Ectodermal cell (in vitro differentiated cells): ENCODE results near the gene PRKG1.

Source experiments
- H3K27ac ChIP-seq: 2 replicates; pipeline ENCODE4 v1.7.0; 2013; ENCODE audit warnings: mild to moderate bottlenecking, low read depth, low read length; ENCODE audit not compliant: insufficient read depth, poor library complexity, severe bottlenecking
- H3K27me3 ChIP-seq: 2 replicates; pipeline ENCODE4 v1.7.0; 2013; ENCODE audit warnings: mild to moderate bottlenecking, low read length; ENCODE audit not compliant: insufficient read depth, control insufficient read depth, poor library complexity, severe bottlenecking
- H3K36me3 ChIP-seq: one replicate; pipeline ENCODE4 v1.7.0; 2013; ENCODE audit warnings: low read length; ENCODE audit not compliant: control insufficient read depth, insufficient read depth
- H3K4me1 ChIP-seq: one replicate; pipeline ENCODE4 v1.7.0; 2013; ENCODE audit warnings: low read length; ENCODE audit not compliant: control insufficient read depth, insufficient read depth
- H3K4me3 ChIP-seq: 2 replicates; pipeline ENCODE4 v1.7.0; 2013; ENCODE audit warnings: low read depth, low read length, control low read depth; ENCODE audit not compliant: insufficient read depth
- H3K9me3 ChIP-seq: 2 replicates; pipeline ENCODE4 v1.7.0; 2013; ENCODE audit warnings: mild to moderate bottlenecking, low read length, moderate library complexity; ENCODE audit not compliant: control insufficient read depth
- WGBS, 2 experiments: methylation state at CpG; one replicate each; pipeline ENCODE4 v1.1.7; 2013; ENCODE audit warnings: missing lambda C conversion rate in 2 of 2; 5-methylcytosine and 5-hydroxymethylcytosine counted together

PRKG1 gene

GRCh38 chr10:51765284-51765971 is 691.1 kb downstream of the PRKG1 start:
- H3K27me3 ChIP-seq = no peaks in the 10 kb centered on the region
- no peaks in the 10 kb centered on the region for H3K36me3 ChIP-seq
- H3K9me3 ChIP-seq = no peaks in the 10 kb centered on the region
- no peak overlapping the region for H3K27ac ChIP-seq
- no peaks in the 10 kb centered on the region for H3K4me1 ChIP-seq
- WGBS, 2 experiments = 84 to 91% methylated on average over 1 of the region's 1 CpG
- no peak overlapping the region for H3K4me3 ChIP-seq

DNA sequence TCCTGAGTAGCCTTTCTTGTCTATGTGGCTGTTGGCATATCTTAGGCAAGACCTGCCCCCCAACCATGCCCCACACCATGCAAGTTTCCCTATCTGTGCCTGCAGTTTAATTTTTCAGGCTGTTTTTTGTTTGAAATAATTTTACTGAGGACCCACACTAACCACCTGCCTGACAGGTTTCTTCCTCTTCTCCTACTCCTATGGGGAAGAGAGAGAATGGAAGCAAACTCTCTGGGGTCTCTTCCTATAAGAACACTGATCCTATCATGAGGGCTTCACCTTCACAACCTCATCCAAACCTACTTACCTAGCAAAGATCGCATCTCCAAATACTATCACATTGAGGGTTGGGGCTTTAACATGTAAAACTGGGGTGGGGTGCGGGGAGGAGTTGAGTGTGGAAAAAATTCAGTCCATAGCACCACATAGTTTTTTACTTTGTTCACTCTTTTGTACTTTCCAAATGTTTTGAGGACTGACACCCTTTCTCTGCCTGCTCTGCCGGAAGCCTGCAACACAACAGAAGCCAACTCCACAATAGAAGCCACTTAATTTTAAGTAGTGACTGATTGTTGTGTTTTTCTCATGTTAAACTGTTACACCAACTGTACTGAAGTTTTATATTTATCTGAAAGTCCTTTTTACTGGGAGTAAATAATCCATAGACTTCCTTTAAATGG is 692.3 kb downstream of the PRKG1 start:
- Histone ChIP-seq H3K4me1 (no peaks in the 10 kb centered on the region), H3K27ac (no peak overlapping the region), H3K9me3 (no peaks in the 10 kb centered on the region), H3K36me3 (no peaks in the 10 kb centered on the region), H3K27me3 (no peaks in the 10 kb centered on the region), H3K4me3 (no peak overlapping the region)
- WGBS, 2 experiments = 95% methylated on average over 3 of the region's 3 CpGs; no CpG with 5 or more reads in 1 of the 2 experiments

DNA sequence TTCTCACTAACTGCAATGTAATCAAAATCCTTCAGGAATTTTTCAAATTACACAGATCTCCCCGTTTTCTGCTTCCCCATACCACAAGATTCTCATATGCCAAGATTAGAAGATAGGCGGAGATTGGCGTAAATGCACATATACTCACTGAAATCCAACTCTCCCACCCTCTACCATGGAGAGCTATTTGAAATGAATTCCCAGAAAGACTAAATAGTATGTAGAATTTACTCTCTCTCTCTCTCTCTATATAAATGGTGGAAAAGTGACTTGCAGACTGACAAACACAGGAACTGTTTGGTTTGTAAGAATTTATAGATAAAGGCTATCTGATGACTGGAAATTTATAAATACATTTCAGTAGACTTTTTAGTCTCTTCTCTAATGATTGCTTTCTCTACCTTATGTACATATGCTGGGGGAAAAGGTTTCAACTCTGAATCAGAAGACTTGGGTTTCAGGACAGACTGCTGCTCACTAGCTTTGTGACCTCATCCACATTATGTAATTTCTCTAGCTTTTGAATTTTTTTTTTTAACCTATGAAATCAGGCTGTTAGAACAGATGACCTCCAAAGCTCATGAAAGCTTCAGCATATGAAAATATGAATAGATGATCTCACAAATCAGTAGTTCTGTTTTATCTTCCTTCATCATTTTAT is 692.9 kb downstream of the PRKG1 start:
- 92 to 97% methylated on average over 3 of the region's 3 CpGs for WGBS, 2 experiments
- no peak overlapping the region for H3K4me3 ChIP-seq
- H3K27ac ChIP-seq = no peak overlapping the region
- no peaks in the 10 kb centered on the region for H3K4me1 ChIP-seq
- no peaks in the 10 kb centered on the region for H3K36me3 ChIP-seq
- no peaks in the 10 kb centered on the region for H3K9me3 ChIP-seq
- H3K27me3 ChIP-seq = no peaks in the 10 kb centered on the region

DNA sequence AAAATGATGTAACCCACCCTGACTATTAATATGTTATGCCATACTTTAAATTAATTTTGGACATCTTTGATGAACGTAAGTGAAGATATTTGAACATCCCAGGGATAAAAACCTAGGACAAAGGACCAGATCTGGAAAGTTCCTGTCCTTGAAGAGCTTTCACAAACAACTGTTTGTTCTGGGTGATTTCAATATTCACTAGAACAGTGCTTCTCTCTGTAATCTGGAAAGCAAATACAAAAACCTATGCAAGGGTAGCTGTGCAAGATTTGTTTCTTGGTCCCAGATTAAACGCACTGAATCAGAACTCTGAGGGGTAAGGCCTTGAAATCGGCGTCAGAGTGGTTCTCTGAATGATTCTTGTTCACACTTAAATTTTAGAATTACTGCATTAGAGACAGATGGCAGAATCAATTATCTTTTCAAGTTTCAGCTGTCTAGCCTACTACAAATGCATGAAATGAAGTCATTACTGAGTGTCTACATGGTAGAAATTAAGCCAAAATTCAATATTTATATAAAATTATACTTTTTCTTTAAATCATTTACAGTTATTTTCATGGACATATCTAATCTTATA is 694.7 kb downstream of the PRKG1 start:
- no peak overlapping the region for H3K27ac ChIP-seq

DNA sequence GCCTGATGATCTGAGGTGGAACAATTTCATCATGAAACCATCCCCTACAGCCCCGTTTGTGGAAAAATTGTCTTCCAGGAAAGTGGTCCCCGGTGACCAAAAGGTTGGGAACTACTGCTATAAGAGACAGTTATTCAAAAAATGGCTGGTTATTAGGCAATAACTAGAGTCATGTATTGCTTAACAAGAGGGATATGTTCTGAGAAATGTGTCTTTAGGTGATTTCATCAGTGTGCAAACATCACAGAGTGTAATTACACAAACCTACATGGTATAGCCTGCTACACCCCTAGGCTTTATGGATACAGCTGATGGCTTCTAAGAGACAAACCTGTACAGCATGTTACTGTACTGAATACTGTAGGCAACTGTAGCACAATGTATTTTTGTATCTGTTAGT is 696.4 kb downstream of the PRKG1 start:
- Histone ChIP-seq H3K27me3 (no peaks in the 10 kb centered on the region), H3K4me3 (no peak overlapping the region), H3K27ac (no peak overlapping the region), H3K9me3 (no peaks in the 10 kb centered on the region), H3K36me3 (no peaks in the 10 kb centered on the region), H3K4me1 (no peaks in the 10 kb centered on the region)
- WGBS, 2 experiments = 95 to 98% methylated on average over 2 of the region's 2 CpGs

More for the DNA sequence above, 694.7 kb downstream of the PRKG1 start:
- Histone ChIP-seq H3K4me1 (no peaks in the 10 kb centered on the region), H3K27me3 (no peaks in the 10 kb centered on the region), H3K4me3 (no peak overlapping the region), H3K36me3 (no peaks in the 10 kb centered on the region), H3K9me3 (no peaks in the 10 kb centered on the region)
- 93 to 94% methylated on average over 4 of the region's 4 CpGs for WGBS, 2 experiments

- H3K27me3 ChIP-seq = no peaks in the 10 kb centered on the region
- no peaks in the 10 kb centered on the region for H3K4me1 ChIP-seq
- no peak overlapping the region for H3K27ac ChIP-seq
- H3K9me3 ChIP-seq = no peaks in the 10 kb centered on the region
- no peaks in the 10 kb centered on the region for H3K36me3 ChIP-seq
- no peak overlapping the region for H3K4me3 ChIP-seq
- 90% methylated on average over 2 of the region's 2 CpGs; no CpG with 5 or more reads in 1 of the 2 experiments for WGBS, 2 experiments
These were observed 698.1 kb downstream of the PRKG1 start for GRCh38 chr10:51772387-51772786.

DNA sequence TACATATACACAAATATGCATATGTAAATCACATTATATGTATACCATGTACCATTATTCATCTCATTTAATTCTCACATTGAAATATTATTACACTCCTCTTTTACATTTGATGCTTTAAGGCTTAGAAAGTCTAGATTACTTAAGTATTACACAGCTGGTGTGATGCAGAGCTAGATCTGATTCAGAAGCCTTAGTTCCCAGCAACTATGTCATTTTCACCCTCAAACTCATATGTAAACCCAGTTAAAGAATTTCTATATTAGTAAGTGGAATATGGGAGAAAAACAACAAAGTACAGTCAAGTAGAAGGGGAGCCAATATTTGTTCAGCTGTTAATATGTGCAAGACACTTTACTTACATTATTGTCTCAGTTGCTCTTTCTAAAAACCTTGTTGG is 699.4 kb downstream of the PRKG1 start:
- H3K27ac ChIP-seq = no peak overlapping the region
- no peaks in the 10 kb centered on the region for H3K36me3 ChIP-seq
- H3K9me3 ChIP-seq = no peaks in the 10 kb centered on the region
- H3K4me3 ChIP-seq = no peak overlapping the region
- no peaks in the 10 kb centered on the region for H3K4me1 ChIP-seq
- no peaks in the 10 kb centered on the region for H3K27me3 ChIP-seq

DNA sequence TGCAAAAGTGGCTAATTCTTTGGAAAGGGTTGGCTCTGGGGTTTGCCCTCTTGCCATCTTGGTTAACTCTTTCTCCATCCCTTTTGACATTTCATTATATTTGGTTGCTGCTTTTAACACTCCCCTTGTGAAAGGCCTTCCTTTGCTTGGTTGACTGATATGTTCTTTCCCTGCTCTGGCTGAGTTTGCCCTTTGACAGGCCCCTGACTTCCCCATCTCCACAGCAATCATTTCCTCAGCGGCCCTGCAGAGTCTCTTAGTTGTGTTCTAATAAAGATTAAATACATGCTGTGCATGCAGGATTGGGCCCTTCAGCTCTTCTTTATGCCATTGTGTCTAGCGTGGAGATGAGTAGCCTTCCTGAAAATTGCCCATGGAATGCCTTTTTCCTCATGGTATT is 709.7 kb downstream of the PRKG1 start:
- H3K4me1 ChIP-seq = peaks cover 9% of the 10 kb centered on the region
- no peaks in the 10 kb centered on the region for H3K36me3 ChIP-seq
- no peak overlapping the region for H3K4me3 ChIP-seq
- WGBS, 2 experiments = 76% methylated on average over 1 to 2 of the region's 2 CpGs
- H3K9me3 ChIP-seq = no peaks in the 10 kb centered on the region
- no peak overlapping the region for H3K27ac ChIP-seq
- no peaks in the 10 kb centered on the region for H3K27me3 ChIP-seq

DNA sequence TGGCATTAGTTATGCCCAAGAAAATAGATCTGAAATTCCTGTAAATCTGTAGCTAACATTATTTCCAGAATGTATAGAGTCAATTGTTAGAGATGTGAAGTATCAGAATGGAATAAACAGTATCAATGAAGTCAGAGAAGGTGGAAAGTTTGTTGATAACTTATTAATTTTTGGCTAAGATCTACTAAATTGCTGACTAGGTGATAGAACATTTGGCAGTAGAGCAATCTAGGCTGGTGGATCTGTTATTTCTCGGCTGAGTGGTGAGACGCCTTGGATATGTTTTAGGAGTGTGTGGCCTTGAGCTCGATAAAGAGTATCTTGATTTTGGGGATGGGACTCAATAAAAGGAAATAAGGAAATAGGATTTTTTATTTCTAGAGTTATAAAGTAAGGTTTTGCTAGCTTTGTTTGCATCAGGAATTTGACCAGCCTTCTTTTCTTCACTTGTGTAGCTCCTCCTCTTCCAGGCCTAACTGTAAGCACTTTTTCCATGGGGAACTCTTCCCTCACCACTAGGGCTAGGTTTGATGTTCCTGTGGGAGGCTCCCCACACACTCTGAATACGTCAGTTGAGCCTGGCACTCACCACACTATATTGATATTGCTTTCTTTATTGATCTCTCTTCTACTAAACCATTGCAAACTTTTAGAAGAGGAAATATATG is 711.9 kb downstream of the PRKG1 start:
- Histone ChIP-seq H3K9me3 (no peaks in the 10 kb centered on the region), H3K4me3 (no peak overlapping the region), H3K36me3 (no peaks in the 10 kb centered on the region), H3K27ac (no peak overlapping the region), H3K27me3 (no peaks in the 10 kb centered on the region), H3K4me1 (peaks cover 9% of the 10 kb centered on the region)
- WGBS, 2 experiments = 91 to 96% methylated on average over 4 of the region's 4 CpGs

DNA sequence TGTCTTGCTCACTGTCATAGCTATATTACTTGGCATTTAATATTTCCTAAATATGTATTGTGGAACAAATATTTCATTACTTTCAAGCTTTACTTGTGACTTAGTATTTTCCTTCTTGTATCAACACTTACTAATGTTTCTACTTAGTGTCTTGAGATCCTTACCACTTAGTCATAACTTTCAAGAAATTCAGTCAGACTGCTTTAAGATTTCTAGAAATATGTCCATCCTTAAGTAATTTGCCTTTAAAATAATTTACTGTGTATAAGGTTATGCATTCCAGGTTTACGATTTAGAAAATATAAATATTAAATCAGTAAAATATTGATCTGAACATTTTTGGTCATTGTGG is 712.4 kb downstream of the PRKG1 start:
- WGBS, 2 experiments = no CpG with 5 or more reads among the region's 1 CpG
- Histone ChIP-seq H3K36me3 (no peaks in the 10 kb centered on the region), H3K27me3 (no peaks in the 10 kb centered on the region), H3K4me3 (no peak overlapping the region), H3K9me3 (no peaks in the 10 kb centered on the region), H3K4me1 (peaks cover 9% of the 10 kb centered on the region), H3K27ac (no peak overlapping the region)
